C4-2B (cell line): Measurements from ENCODE around the gene PDS5A.

ENCODE experiments used
- ZFX ChIP-seq: fragments of 450-650 bp; IDR thresholded peaks from 2 replicates; pipeline ENCODE4 v1.6.1; 2017
- TF ChIP-seq, protein P1 (sequence below): fragments of 450-650 bp; conservative IDR thresholded peaks from 2 replicates; pipeline ENCODE4 v1.5.1; 2017; ENCODE audit warnings: mild to moderate bottlenecking

DNA sequence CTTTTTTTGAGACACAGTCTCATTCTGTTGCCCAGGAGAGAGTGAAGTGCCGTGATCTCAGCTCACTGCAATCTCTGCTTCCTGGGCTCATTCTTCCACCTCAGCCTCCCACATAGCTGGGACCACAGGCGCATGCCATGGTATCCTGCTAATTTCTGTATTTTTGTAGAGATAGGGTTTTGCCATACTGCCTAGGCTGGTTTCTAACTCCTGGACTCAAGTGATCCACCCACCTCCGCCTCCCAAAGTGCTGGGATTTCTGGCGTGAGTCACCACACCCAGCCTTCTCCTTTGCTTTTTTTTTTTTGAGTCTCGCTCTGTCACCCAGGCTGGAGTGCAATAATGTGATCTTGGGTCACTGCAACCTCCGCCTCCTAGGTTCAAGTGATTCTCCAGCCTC lies 94.1 kb downstream of the PDS5A start:
- TF ChIP-seq, protein P1, sequence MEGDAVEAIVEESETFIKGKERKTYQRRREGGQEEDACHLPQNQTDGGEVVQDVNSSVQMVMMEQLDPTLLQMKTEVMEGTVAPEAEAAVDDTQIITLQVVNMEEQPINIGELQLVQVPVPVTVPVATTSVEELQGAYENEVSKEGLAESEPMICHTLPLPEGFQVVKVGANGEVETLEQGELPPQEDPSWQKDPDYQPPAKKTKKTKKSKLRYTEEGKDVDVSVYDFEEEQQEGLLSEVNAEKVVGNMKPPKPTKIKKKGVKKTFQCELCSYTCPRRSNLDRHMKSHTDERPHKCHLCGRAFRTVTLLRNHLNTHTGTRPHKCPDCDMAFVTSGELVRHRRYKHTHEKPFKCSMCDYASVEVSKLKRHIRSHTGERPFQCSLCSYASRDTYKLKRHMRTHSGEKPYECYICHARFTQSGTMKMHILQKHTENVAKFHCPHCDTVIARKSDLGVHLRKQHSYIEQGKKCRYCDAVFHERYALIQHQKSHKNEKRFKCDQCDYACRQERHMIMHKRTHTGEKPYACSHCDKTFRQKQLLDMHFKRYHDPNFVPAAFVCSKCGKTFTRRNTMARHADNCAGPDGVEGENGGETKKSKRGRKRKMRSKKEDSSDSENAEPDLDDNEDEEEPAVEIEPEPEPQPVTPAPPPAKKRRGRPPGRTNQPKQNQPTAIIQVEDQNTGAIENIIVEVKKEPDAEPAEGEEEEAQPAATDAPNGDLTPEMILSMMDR = no peak
- no peak for TF ChIP-seq ZFX
